BJ (cell line): ENCODE results near the gene ELFN1. TPM values are rescaled to one million over a fixed set of nuclear protein-coding genes. Genes with fewer than 3 reads are reported as not detected.

Experiments
- CTCF ChIA-PET: fragments of 350-600 bp; formaldehyde crosslinking; extraction: SDS; loops from one replicate; lab custom pipeline; 2021; ENCODE audit warnings: antibody characterized with exemption, inconsistent platforms; lab: Yijun Ruan, JAX
- POLR2A ChIA-PET: fragments of 300-600 bp; sonication (Branson Sonifier 250); formaldehyde crosslinking; extraction: SDS; loops from one replicate; lab custom pipeline; 2021; ENCODE audit warnings: antibody characterized with exemption; lab: Charles Lee
- DNase-seq: peaks from one replicate; pipeline ENCODE4 v3.0.0-alpha.2; 2011; ENCODE audit warnings: low read depth
- H3K27me3 ChIP-seq: 2 replicates; pipeline ENCODE4 v1.6.0; 2011; ENCODE audit warnings: low read length; ENCODE audit not compliant: control insufficient read depth, insufficient read depth
- H3K36me3 ChIP-seq: 2 replicates; pipeline ENCODE4 v1.5.1; 2011; ENCODE audit warnings: low read length; ENCODE audit not compliant: control insufficient read depth, insufficient read depth
- H3K4me3 ChIP-seq: 2 replicates; pipeline ENCODE4 v1.5.1; 2011; ENCODE audit warnings: low read depth, mild to moderate bottlenecking, control low read depth, low read length
- CTCF ChIP-seq: IDR thresholded peaks from 2 replicates; pipeline ENCODE4 v1.5.1; 2011; ENCODE audit warnings: low read depth, mild to moderate bottlenecking, control low read depth, inconsistent platforms, low read length, moderate library complexity; ENCODE audit not compliant: insufficient read depth
- polyA plus RNA-seq: library from polyadenylated mRNA; depleted of rRNA; stranded (reverse); fragments of >200 nt; gene quantifications from 2 replicates; pipeline ENCODE4 v1.2.3, GENCODE V29; 2011

Gene ELFN1
- polyA plus RNA-seq, 1 experiment = 1.7 TPM

DNA sequence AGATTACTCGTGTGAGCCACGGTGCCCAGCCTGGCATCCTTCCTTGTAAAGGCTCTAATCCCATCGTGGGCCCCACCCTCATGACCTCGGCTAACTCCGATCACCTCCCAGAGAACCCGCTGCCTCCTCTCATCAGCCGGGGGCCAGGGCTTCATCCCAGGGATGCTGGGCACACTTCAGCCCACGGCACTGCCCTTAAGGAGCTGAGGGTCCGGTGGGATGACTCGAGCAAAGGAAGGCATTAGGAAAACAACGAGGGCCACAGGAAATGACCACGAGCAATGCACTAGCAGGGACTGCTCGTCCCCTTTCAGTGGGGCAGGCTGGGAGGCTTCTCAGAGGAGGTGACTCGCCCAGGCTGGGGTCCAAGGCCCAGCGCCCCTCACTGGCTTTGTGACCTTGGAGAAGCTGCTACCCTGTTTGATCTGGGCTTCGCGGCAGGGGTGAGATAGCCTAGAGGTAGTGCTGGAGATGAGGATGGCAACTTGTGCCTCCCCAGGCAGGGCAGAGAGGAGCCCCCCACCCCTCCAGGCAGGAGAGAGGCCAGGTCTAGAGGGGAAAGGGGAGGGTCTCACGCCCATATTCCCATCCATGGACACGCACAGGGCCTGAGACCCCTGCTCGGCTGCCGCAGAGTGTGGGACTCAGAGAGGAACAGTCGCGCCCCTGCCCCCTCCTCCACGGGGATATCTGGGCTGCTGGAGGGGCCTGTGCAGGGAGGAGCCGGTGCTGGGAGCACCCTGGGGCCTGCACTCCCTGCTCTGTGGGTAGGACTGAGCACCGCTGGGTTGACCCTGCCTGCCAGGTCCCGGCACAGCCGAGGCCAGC lies 26.8 kb downstream of the ELFN1 start:
- no peaks in the 10 kb centered on the region; the same call in 1 of the 2 replicates for H3K27me3 ChIP-seq
- H3K36me3 ChIP-seq = no peaks in the 10 kb centered on the region
- POLR2A ChIA-PET = no interaction called here
- DNase-seq = no peak
- no peak overlapping the region for H3K4me3 ChIP-seq
- no peak for TF ChIP-seq CTCF
- CTCF ChIA-PET = no interaction called here

DNA sequence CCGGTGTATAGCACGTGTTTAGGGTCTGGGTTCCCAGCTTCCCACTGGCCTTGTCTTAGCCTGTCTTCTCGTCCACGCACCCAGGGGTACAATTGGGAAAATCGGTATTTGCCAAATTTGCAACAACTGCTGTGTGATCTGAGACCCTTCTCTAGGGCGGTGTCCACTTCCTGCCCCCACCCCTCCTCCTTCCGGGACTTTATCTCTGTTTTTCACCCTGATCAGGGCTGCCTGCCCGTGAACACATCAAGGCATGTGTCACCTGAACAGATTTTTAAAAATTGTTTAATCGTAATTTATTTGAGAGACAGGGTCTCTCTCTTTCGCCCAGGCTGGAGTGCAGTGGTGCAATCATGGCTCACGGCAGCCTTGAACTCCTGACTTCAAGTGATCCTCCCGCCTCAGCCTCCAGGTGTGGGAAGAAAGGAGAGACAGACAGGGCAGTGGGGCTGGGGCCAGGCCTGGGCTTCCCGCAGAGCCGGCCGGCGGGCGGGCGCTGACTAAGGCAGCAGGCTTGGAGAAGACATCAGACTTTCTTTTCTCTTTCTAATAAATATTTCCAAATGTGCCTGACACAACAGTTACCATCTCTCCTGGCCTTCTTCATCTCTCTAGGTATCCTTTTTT lies 27.5 kb downstream of the ELFN1 start:
- Histone ChIP-seq H3K36me3 (no peaks in the 10 kb centered on the region), H3K27me3 (no peaks in the 10 kb centered on the region; the same call in 1 of the 2 replicates), H3K4me3 (no peak overlapping the region)
- ChIA-PET POLR2A (no interaction called here), CTCF (no interaction called here)
- no peak for DNase-seq
- no peak for TF ChIP-seq CTCF

DNA sequence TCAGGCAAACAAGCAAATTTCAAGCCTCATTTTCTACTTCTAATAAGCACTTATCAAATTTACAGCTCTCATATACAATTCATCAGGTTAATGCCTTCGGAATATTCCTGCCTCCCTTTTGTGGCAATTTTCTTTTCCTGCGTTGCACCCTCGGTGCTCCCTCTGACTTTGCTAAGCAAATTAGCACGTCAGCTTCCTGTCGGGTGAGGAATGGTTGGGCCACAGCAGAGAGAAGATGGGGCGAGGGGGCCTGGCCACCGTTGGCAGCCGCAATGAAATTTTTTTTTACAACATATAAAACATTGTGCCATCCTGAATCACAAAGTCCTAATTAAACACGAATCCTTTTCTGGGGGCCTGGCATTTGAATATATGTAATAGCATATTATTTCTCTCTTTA lies 28.1 kb downstream of the ELFN1 start:
- Histone ChIP-seq H3K36me3 (no peaks in the 10 kb centered on the region), H3K27me3 (no peaks in the 10 kb centered on the region; the same call in 1 of the 2 replicates), H3K4me3 (no peak overlapping the region)
- no peak for TF ChIP-seq CTCF
- no peak for DNase-seq
- POLR2A ChIA-PET = no interaction called here
- CTCF ChIA-PET = no interaction called here

- ChIA-PET POLR2A (no interaction called here), CTCF (no interaction called here)
- no peaks in the 10 kb centered on the region; the same call in 1 of the 2 replicates for H3K27me3 ChIP-seq
- H3K36me3 ChIP-seq = no peaks in the 10 kb centered on the region
- DNase-seq = no peak
- TF ChIP-seq CTCF = no peak
- no peak overlapping the region for H3K4me3 ChIP-seq
Observed at GRCh38 chr7:1698951-1699350, 28.9 kb downstream of the ELFN1 start.

DNA sequence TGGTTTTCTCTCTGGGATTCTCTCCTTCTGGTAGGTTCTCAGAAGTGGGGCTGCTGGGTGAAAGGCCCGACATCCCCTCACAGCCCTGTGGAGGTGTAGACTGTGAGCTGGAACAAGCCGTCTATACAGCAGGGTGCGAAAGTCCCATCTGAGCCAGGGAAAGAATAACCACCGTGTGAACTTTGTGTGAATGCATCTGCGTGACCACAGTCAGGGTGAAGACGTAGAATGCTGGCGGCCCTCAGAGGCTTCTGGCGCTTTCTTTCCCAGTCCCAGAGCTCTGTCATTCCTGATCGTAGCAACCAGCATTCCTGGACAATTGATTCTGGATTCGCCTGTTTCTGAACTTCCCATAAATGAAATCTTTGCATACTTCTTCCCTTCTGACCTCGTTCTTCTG lies 30.0 kb downstream of the ELFN1 start:
- DNase-seq = no peak
- Histone ChIP-seq H3K27me3 (no peaks in the 10 kb centered on the region; the same call in 1 of the 2 replicates), H3K36me3 (no peaks in the 10 kb centered on the region), H3K4me3 (no peak overlapping the region)
- no peak for TF ChIP-seq CTCF
- ChIA-PET CTCF (interaction anchor here (0.7 to 1.1 kb wide), 2 partner anchors 9 to 509 kb away, joined by 3 read pairs; no protein-coding TSS in a partner anchor), POLR2A (no interaction called here)
